HepG2 (cell line): ENCODE results near the gene COASY. TPM values are rescaled to one million over a fixed set of nuclear protein-coding genes. Genes with fewer than 3 reads are reported as not detected.

Experiments
- AGO1 ChIP-seq: fragments of 200-400 bp; formaldehyde crosslinking; IDR thresholded peaks from 2 replicates; pipeline ENCODE4 v1.6.1; 2017; ENCODE audit warnings: mild to moderate bottlenecking, low read depth, low read length, moderate library complexity; ENCODE audit not compliant: poor library complexity, severe bottlenecking
- BATF2 ChIP-seq: sonication (generic); formaldehyde crosslinking; IDR thresholded peaks from 2 replicates; pipeline ENCODE4 v1.8.0; 2022; ENCODE audit warnings: mild to moderate bottlenecking, missing genetic modification reagents, moderate library complexity
- BORCS8-MEF2B ChIP-seq: sonication (generic); formaldehyde crosslinking; IDR thresholded peaks from 2 replicates; pipeline ENCODE4 v1.8.0; 2022; ENCODE audit warnings: mild to moderate bottlenecking, missing genetic modification reagents
- ELF1 ChIP-seq: sonication (generic); formaldehyde crosslinking; IDR thresholded peaks from 2 replicates; pipeline ENCODE4 v1.4.0; 2020; ENCODE audit warnings: missing genetic modification reagents
- ESRRA ChIP-seq: sonication (generic); formaldehyde crosslinking; IDR thresholded peaks from 2 replicates; pipeline ENCODE4 v1.5.1; 2020; ENCODE audit warnings: mild to moderate bottlenecking, low read depth, missing genetic modification reagents
- GABPA ChIP-seq, 2 experiments: IDR thresholded peaks; 2 replicates each; pipeline ENCODE4 v1.6.1; 2011 to 2016; ENCODE audit warnings: low read depth in 2 of 2, low read length in 1 of 2, missing biosample characterization in 1 of 2, missing genetic modification characterization in 1 of 2
- IRF1 ChIP-seq: sonication (generic); formaldehyde crosslinking; IDR thresholded peaks from 2 replicates; pipeline ENCODE4 v1.4.0; 2020; ENCODE audit warnings: low read depth, mild to moderate bottlenecking, missing genetic modification reagents
- JUND ChIP-seq: sonication (generic); formaldehyde crosslinking; IDR thresholded peaks from 2 replicates; pipeline ENCODE4 v1.8.0; 2022; ENCODE audit warnings: mild to moderate bottlenecking, missing genetic modification reagents
- KAT8 ChIP-seq: IDR thresholded peaks from 2 replicates; pipeline ENCODE4 v1.6.1; 2016; ENCODE audit warnings: missing genetic modification reagents, missing compliant biosample characterization
- KDM3A ChIP-seq: IDR thresholded peaks from 2 replicates; pipeline ENCODE4 v1.6.1; 2018; ENCODE audit warnings: low read depth, missing compliant biosample characterization
- KLF12 ChIP-seq: sonication (generic); formaldehyde crosslinking; IDR thresholded peaks from 2 replicates; pipeline ENCODE4 v1.4.0; 2020; ENCODE audit warnings: missing genetic modification reagents, borderline replicate concordance
- MBNL3 ChIP-seq: fragments of 250-450 bp; sonication (Bioruptor Pico); conservative IDR thresholded peaks from 2 replicates; pipeline ENCODE4 v1.8.0; 2022; ENCODE audit warnings: mild to moderate bottlenecking, inconsistent platforms
- ONECUT2 ChIP-seq: sonication (generic); formaldehyde crosslinking; IDR thresholded peaks from 2 replicates; pipeline ENCODE4 v1.4.0; 2020; ENCODE audit warnings: missing genetic modification reagents
- POLR2AphosphoS5 ChIP-seq: IDR thresholded peaks from 2 replicates; pipeline ENCODE4 v1.6.1; 2012; ENCODE audit warnings: low read depth, low read length
- REXO4 ChIP-seq: sonication (generic); formaldehyde crosslinking; IDR thresholded peaks from 2 replicates; pipeline ENCODE4 v1.8.0; 2022; ENCODE audit warnings: missing genetic modification reagents, mild to moderate bottlenecking, borderline replicate concordance
- SOX6 ChIP-seq, 2 experiments: fragments of 450-650 bp in 1 of 2; sonication (generic) in 1 of 2; formaldehyde crosslinking in 1 of 2; IDR thresholded peaks; 2 replicates each; pipeline versions ENCODE4 v1.4.0 to v1.6.1; 2017 to 2020; ENCODE audit warnings: antibody characterized with exemption in 1 of 2, mild to moderate bottlenecking in 1 of 2, missing genetic modification reagents in 1 of 2
- TAF15 ChIP-seq: fragments of 200-400 bp; formaldehyde crosslinking; IDR thresholded peaks from one replicate; pipeline ENCODE4 v1.6.1; 2018; ENCODE audit warnings: mild to moderate bottlenecking, low read depth, low read length; ENCODE audit not compliant: poor library complexity, severe bottlenecking
- TCF7L2 ChIP-seq: IDR thresholded peaks from 2 replicates; pipeline ENCODE4 v1.6.1; 2011; ENCODE audit warnings: mild to moderate bottlenecking, low read depth, low read length, moderate library complexity
- U2AF2 ChIP-seq: fragments of 200-400 bp; formaldehyde crosslinking; IDR thresholded peaks from 2 replicates; pipeline ENCODE4 v1.6.1; 2017; ENCODE audit warnings: low read depth, mild to moderate bottlenecking, low read length
- XRCC5 ChIP-seq: fragments of 200-400 bp; formaldehyde crosslinking; optimal IDR thresholded peaks from 2 replicates; pipeline ENCODE3; 2017; ENCODE audit warnings: mild to moderate bottlenecking, low read length
- ZBTB25 ChIP-seq: IDR thresholded peaks from 2 replicates; pipeline ENCODE4 v1.6.1; 2018; ENCODE audit warnings: missing genetic modification reagents
- ZBTB33 ChIP-seq: sonication (generic); formaldehyde crosslinking; IDR thresholded peaks from 2 replicates; pipeline ENCODE4 v1.4.0; 2020; ENCODE audit warnings: missing genetic modification reagents
- ZBTB7A ChIP-seq: sonication (generic); formaldehyde crosslinking; IDR thresholded peaks from 2 replicates; pipeline ENCODE4 v1.8.0; 2022; ENCODE audit warnings: mild to moderate bottlenecking, missing genetic modification reagents
- ZC3H4 ChIP-seq: sonication (generic); formaldehyde crosslinking; IDR thresholded peaks from 2 replicates; pipeline ENCODE4 v1.4.0; 2020; ENCODE audit warnings: missing genetic modification reagents, borderline replicate concordance
- ZNF30 ChIP-seq: sonication (generic); formaldehyde crosslinking; IDR thresholded peaks from 2 replicates; pipeline ENCODE4 v1.5.0; 2020; ENCODE audit warnings: mild to moderate bottlenecking, missing genetic modification reagents
- ZNF354B ChIP-seq: sonication (generic); formaldehyde crosslinking; IDR thresholded peaks from 2 replicates; pipeline ENCODE4 v1.8.0; 2022; ENCODE audit warnings: mild to moderate bottlenecking, missing genetic modification reagents
- ZNF547 ChIP-seq: sonication (generic); formaldehyde crosslinking; IDR thresholded peaks from 2 replicates; pipeline ENCODE4 v1.5.1; 2020; ENCODE audit warnings: mild to moderate bottlenecking, missing genetic modification reagents
- polyA plus RNA-seq, 8 experiments: library from polyadenylated mRNA; depleted of rRNA in 3 of 8; stranded (reverse) in 7 of 8; unstranded in 1 of 8; fragments of >200 nt; fragmentation: Illumina TruSeq in 4 of 8; extraction: Trizol in 4 of 8; gene quantifications; 2 replicates each; pipeline versions ENCODE4 v1.2.1 to v1.2.3, GENCODE V29; 2011 to 2016; ENCODE audit warnings: low read depth in 4 of 8, missing spikeins in 1 of 8, mixed read lengths in 1 of 8; ENCODE audit not compliant: insufficient read depth in 1 of 8
- total RNA-seq, 5 experiments: library from RNA; depleted of rRNA; stranded (reverse); fragments of >200 nt; fragmentation: Illumina TruSeq; extraction: Trizol; gene quantifications; 2 replicates each; pipeline ENCODE4 v1.2.3, GENCODE V29; 2016; ENCODE audit warnings: low read depth in 1 of 5

The COASY gene
- total and polyA plus RNA-seq, 2 of the 13 experiments (the other 11 are each of a cell fraction or from before 2014, with no cell fraction given) = 90.7 to 125 TPM

GRCh38 chr17:42609182-42609813 lies 47.4 kb downstream of the COASY start, which contains the start of the genes RETREG3 and TUBG1 (continued):
- peak; percentile 77 for TF ChIP-seq XRCC5
- TF ChIP-seq BATF2 = no peak
- TF ChIP-seq BORCS8-MEF2B (CRISPR knock-in tag) = peak; percentile 88
- peak; percentile 59; the same call in 1 of the 2 replicates for TF ChIP-seq ZBTB25
- TF ChIP-seq POLR2AphosphoS5 = peak; percentile 92
- TF ChIP-seq ZC3H4 (CRISPR knock-in tag) = no peak
- no peak for TF ChIP-seq U2AF2
- TF ChIP-seq ZNF30 (CRISPR knock-in tag) = no peak
- TF ChIP-seq ESRRA (CRISPR knock-in tag) = no peak
- TF ChIP-seq ZNF547 (CRISPR knock-in tag) = peak; percentile 97
- no peak for TF ChIP-seq SOX6 (IDR thresholded peaks at IDR 0.05)
- peak; percentile 70 for TF ChIP-seq SOX6 (CRISPR knock-in tag; IDR thresholded peaks at IDR 0.05)
- no peak for TF ChIP-seq MBNL3 (CRISPR knock-in tag)
- TF ChIP-seq TAF15 = peak; percentile 66
- 0 out of 2 replicates have a peak, but pooled peaks have one; percentile 14 for TF ChIP-seq ZNF354B (CRISPR knock-in tag)
- peak; percentile 47; the same call in 1 of the 2 replicates for TF ChIP-seq JUND
- no peak for TF ChIP-seq IRF1 (CRISPR knock-in tag)
- peak; percentile 90 for TF ChIP-seq KAT8 (CRISPR knock-in tag)
- TF ChIP-seq TCF7L2 = no peak
- peak; percentile 47; the same call in 1 of the 2 replicates for TF ChIP-seq ONECUT2
- no peak for TF ChIP-seq REXO4 (CRISPR knock-in tag)
- peak; percentile 47; the same call in 1 of the 2 replicates for TF ChIP-seq ZBTB33 (CRISPR knock-in tag)
- peak; percentile 48 for TF ChIP-seq GABPA (IDR thresholded peaks at IDR 0.05; ENCODE audit: low read depth, low read length)
- TF ChIP-seq GABPA (CRISPR knock-in tag; IDR thresholded peaks at IDR 0.05; ENCODE audit: low read depth) = peak; percentile 73
- TF ChIP-seq ELF1 (CRISPR knock-in tag) = peak; percentile 78
- TF ChIP-seq ZBTB7A = no peak
- TF ChIP-seq AGO1 = peak; percentile 54
- peak; percentile 73 for TF ChIP-seq KDM3A (CRISPR knock-in tag)
- TF ChIP-seq KLF12 = peak; percentile 66
